Adrenal gland (tissue), 12 donors: ENCODE results near the gene PTPRN2. TPM values are rescaled to one million over a fixed set of nuclear protein-coding genes. Genes with fewer than 3 reads are reported as not detected.

ENCODE experiments used
- DNase-seq, 7 donors: peaks; one replicate each; pipeline ENCODE4 v3.0.0-alpha.2; 2019 to 2020
- H3K27ac ChIP-seq, 5 donors: fragments of 200-600 bp; sonication (generic) in 4 of 5; 1 replicate in 3 of 5; 2 replicates in 2 of 5; pipeline versions ENCODE4 v1.5.1 to v1.8.0; 2016 to 2020; ENCODE audit warnings: mild to moderate bottlenecking in 1 of 5
- H3K27me3 ChIP-seq: fragments of 200-600 bp; 2 replicates; pipeline ENCODE4 v1.8.0; 2021
- H3K36me3 ChIP-seq, 2 donors: fragments of 200-600 bp; replicated peaks in 1 of 2; 1 replicate in 1 of 2; 2 replicates in 1 of 2; pipeline versions ENCODE4 v1.5.1 to v1.8.0; 2018 to 2022
- H3K4me1 ChIP-seq, 2 donors: fragments of 200-600 bp; replicated peaks in 1 of 2; 1 replicate in 1 of 2; 2 replicates in 1 of 2; pipeline versions ENCODE4 v1.5.1 to v1.8.0; 2018 to 2021
- H3K4me3 ChIP-seq, 4 donors: fragments of 200-600 bp; sonication (generic) in 3 of 4; one replicate each; pipeline ENCODE4 v1.5.1; 2016 to 2018
- H3K9me3 ChIP-seq, 3 donors: fragments of 200-600 bp; sonication (generic) in 1 of 3; replicated peaks in 1 of 3; 1 replicate in 2 of 3; 2 replicates in 1 of 3; pipeline versions ENCODE4 v1.5.1 to v1.8.0; 2016 to 2021
- CTCF ChIP-seq, 6 experiments: fragments of 450-650 bp in 4 of 6; fragments of 200-600 bp in 2 of 6; sonication (generic) in 1 of 6; IDR thresholded peaks; 1 replicate in 5 of 6; 2 replicates in 1 of 6; pipeline versions ENCODE4 v1.5.1 to v1.8.0; 2016 to 2021; ENCODE audit warnings: antibody characterized with exemption in 6 of 6, mild to moderate bottlenecking in 2 of 6, moderate library complexity in 1 of 6
- POLR2A ChIP-seq, 2 donors: fragments of 450-650 bp; IDR thresholded peaks; one replicate each; pipeline ENCODE4 v1.6.1; 2017; ENCODE audit warnings: antibody characterized with exemption in 2 of 2, mild to moderate bottlenecking in 2 of 2, moderate library complexity in 1 of 2
- WGBS, 4 donors: extraction: QIAGEN DNeasy Blood & Tissue Kit in 2 of 4; methylation state at CpG; one replicate each; pipeline versions ENCODE4 v1.1.5 to v1.1.7; 2013 to 2017; 5-methylcytosine and 5-hydroxymethylcytosine counted together
- intact Hi-C, 2 donors: fragments of 100-400 bp; cut with DNase I; formaldehyde crosslinking; loops; one replicate each; pipeline versions ENCODE4 v1.14.1 to v1.15.0; 2022 to 2023
- polyA plus RNA-seq, 3 donors: library from polyadenylated mRNA; stranded (reverse); fragments of 200-250 nt in 2 of 3; fragments of 350-450 nt in 1 of 3; fragmentation: Illumina TruSeq in 1 of 3; extraction: RNeasy Lipid Tissue Mini Kit (QIAGEN cat#74804) in 1 of 3; gene quantifications; one replicate each; pipeline ENCODE4 v1.2.3, GENCODE V29; 2013 to 2014
- total RNA-seq, 9 donors: library from RNA; depleted of rRNA in 4 of 9; stranded (reverse); fragments of >200 nt in 4 of 9; fragments of 120-200 nt in 1 of 9; fragmentation: NEBNext Ultra II Directional in 1 of 9; extraction: Animal tissue kit (Norgen Biotek cat#: 25700) in 1 of 9; gene quantifications; one replicate each; pipeline versions ENCODE4 v1.1.0 to v1.2.4, GENCODE V29; 2013 to 2023
- donor health status: healthy with polysubstance abuse.
- donor health status: Bipolar disorder and iron deficiency.
- donor health status: DM: yes; HTN: yes; CAD: no.
- donor health status: DM: no; HTN: no; CAD: no.
- donor health status: DM: no; HTN: no; CAD: no.
- donor health status: DM: yes; HTN: yes; CAD: no.

The PTPRN2 gene
- total and polyA plus RNA-seq, 12 donors, result 2.2 to 16.2 (median 3.4) TPM

- H3K9me3 ChIP-seq, result no peaks in the 10 kb centered on the region
- no peak overlapping the region for H3K4me3 ChIP-seq
- WGBS, 4 donors, result 83 to 93% (median 89%) methylated on average over 4 to 8 of the region's 8 CpGs
- H3K27ac ChIP-seq, result no peak overlapping the region
- TF ChIP-seq CTCF (IDR thresholded peaks at IDR 0.05), result no peak
- TF ChIP-seq POLR2A (IDR thresholded peaks at IDR 0.05), result no peak
- intact Hi-C loops, result no loop called here
- H3K27me3 ChIP-seq, result no peaks in the 10 kb centered on the region
- DNase-seq, result no peak
- H3K4me1 ChIP-seq, result no peaks in the 10 kb centered on the region
- no peaks in the 10 kb centered on the region for H3K36me3 ChIP-seq
Measured at GRCh38 chr7:158191671-158192070, 396.0 kb downstream of the PTPRN2 start.

- no peaks in the 10 kb centered on the region for H3K36me3 ChIP-seq
- intact Hi-C loops, result no loop called here
- TF ChIP-seq CTCF (IDR thresholded peaks at IDR 0.05) (no peak), POLR2A (IDR thresholded peaks at IDR 0.05) (no peak)
- H3K4me3 ChIP-seq, result no peak overlapping the region
- no peaks in the 10 kb centered on the region for H3K4me1 ChIP-seq
- no peak for DNase-seq
- no peaks in the 10 kb centered on the region for H3K27me3 ChIP-seq
- H3K27ac ChIP-seq, result no peak overlapping the region
- 17 to 92% (median 84%) methylated on average over 1 to 11 of the region's 11 CpGs for WGBS, 4 donors
- no peaks in the 10 kb centered on the region for H3K9me3 ChIP-seq
Measured at GRCh38 chr7:158190756-158191155, 396.9 kb downstream of the PTPRN2 start.

GRCh38 chr7:158188676-158189075 is 398.9 kb downstream of the PTPRN2 start:
- Histone ChIP-seq H3K4me1 (no peaks in the 10 kb centered on the region), H3K27me3 (no peaks in the 10 kb centered on the region), H3K27ac (no peak overlapping the region), H3K36me3 (no peaks in the 10 kb centered on the region), H3K4me3 (no peak overlapping the region), H3K9me3 (no peaks in the 10 kb centered on the region)
- TF ChIP-seq CTCF (IDR thresholded peaks at IDR 0.05) (no peak), POLR2A (IDR thresholded peaks at IDR 0.05) (no peak)
- intact Hi-C loops, result no loop called here
- DNase-seq, result no peak
- 93 to 100% (median 96%) methylated on average over 9 to 15 of the region's 15 CpGs for WGBS, 4 donors

GRCh38 chr7:158187694-158187994 is 400.0 kb downstream of the PTPRN2 start:
- no peaks in the 10 kb centered on the region for H3K36me3 ChIP-seq
- H3K4me3 ChIP-seq, result no peak overlapping the region
- H3K27ac ChIP-seq, result no peak overlapping the region
- H3K9me3 ChIP-seq, result no peaks in the 10 kb centered on the region
- DNase-seq, result no peak
- intact Hi-C loops, result no loop called here
- no peaks in the 10 kb centered on the region for H3K27me3 ChIP-seq
- TF ChIP-seq CTCF (IDR thresholded peaks at IDR 0.05), result no peak
- no peak for TF ChIP-seq POLR2A (IDR thresholded peaks at IDR 0.05)
- H3K4me1 ChIP-seq, result no peaks in the 10 kb centered on the region
- WGBS, 4 donors, result 71 to 84% (median 74%) methylated on average over 7 of the region's 7 CpGs
